ENCODE results near the gene SLC35B1.

The SLC35B1 gene

DNA sequence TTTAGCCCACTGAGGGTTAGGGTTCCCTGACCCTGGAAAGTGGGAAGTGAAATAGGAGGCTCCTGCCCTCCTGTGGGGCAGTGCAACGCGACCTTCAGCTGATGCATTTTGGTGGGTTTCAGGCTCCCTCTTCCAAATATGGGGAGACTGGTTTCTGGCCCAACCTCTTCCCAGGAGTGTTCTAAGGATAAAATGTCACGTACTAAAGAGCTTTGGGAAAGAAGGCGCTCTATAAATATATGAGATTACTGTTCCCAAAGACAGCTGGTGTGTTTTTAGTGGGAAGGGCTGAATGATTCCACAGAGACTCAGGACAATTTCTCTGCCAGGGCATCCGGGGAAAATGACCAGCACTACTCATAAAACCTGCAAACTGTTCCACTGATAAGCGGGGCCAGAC lies 9.8 kb downstream of the SLC35B1 start:
- H3K4me3 ChIP-seq (ENCODE audit: low read depth, low read length) = no peak overlapping the region
- TF ChIP-seq POLR2A (IDR thresholded peaks at IDR 0.05; ENCODE audit: extremely low read depth, insufficient read length) (no peak), MYC (IDR thresholded peaks at IDR 0.05; ENCODE audit: low read depth, low read length) (no peak), CTCF (IDR thresholded peaks at IDR 0.05; ENCODE audit: low read depth, low read length) (no peak), MAX (IDR thresholded peaks at IDR 0.05; ENCODE audit: low read depth, low read length) (no peak)
- no peak for DNase-seq (ENCODE audit: low read depth)

DNA sequence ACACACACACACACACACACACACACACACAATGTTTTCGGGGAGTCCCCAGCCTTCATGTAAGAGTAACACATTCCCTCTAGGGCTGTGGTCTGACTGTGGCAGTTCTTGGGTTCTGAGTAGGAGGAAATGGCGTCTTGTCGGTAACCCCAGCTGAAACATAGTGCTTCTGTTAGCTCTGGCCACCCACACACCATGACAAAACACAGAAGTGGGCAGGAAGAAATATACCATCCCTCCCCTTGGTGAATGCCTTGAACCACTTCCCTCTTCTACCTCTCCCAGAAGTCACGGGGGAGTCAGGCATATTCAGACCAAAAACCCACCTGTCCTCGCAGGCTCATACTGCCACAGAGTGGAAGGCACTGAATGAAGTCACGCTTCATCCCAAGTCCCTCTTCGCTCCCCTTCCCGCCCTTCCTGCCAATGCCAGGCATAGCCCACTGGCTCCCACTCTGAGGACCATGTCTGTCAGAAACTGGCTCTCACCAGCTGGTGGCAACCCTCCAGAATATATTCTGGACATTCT lies 11.5 kb downstream of the SLC35B1 start:
- peak; percentile 80 for DNase-seq (ENCODE audit: low read depth)

GRCh38 chr17:49695698-49696232 lies 12.0 kb downstream of the SLC35B1 start:
- no peak overlapping the region for H3K4me3 ChIP-seq (ENCODE audit: low read depth, low read length)
- TF ChIP-seq MAX (IDR thresholded peaks at IDR 0.05; ENCODE audit: low read depth, low read length) (no peak), POLR2A (IDR thresholded peaks at IDR 0.05; ENCODE audit: extremely low read depth, insufficient read length) (no peak), CTCF (IDR thresholded peaks at IDR 0.05; ENCODE audit: low read depth, low read length) (no peak), MYC (IDR thresholded peaks at IDR 0.05; ENCODE audit: low read depth, low read length) (no peak)
- DNase-seq (ENCODE audit: low read depth) = no peak

More for the DNA sequence above, 11.5 kb downstream of the SLC35B1 start:
- H3K4me3 ChIP-seq (ENCODE audit: low read depth, low read length) = no peak overlapping the region
- no peak for TF ChIP-seq POLR2A (IDR thresholded peaks at IDR 0.05; ENCODE audit: extremely low read depth, insufficient read length)
- TF ChIP-seq CTCF (IDR thresholded peaks at IDR 0.05; ENCODE audit: low read depth, low read length) = no peak
- no peak for TF ChIP-seq MYC (IDR thresholded peaks at IDR 0.05; ENCODE audit: low read depth, low read length)
- TF ChIP-seq MAX (IDR thresholded peaks at IDR 0.05; ENCODE audit: low read depth, low read length) = no peak

- H3K4me3 ChIP-seq (ENCODE audit: low read depth, low read length) = no peak overlapping the region
- DNase-seq (ENCODE audit: low read depth) = peak; percentile 71
- TF ChIP-seq MAX (IDR thresholded peaks at IDR 0.05; ENCODE audit: low read depth, low read length) = no peak
- peak; percentile 87 for TF ChIP-seq CTCF (IDR thresholded peaks at IDR 0.05; ENCODE audit: low read depth, low read length)
- no peak for TF ChIP-seq POLR2A (IDR thresholded peaks at IDR 0.05; ENCODE audit: extremely low read depth, insufficient read length)
- TF ChIP-seq MYC (IDR thresholded peaks at IDR 0.05; ENCODE audit: low read depth, low read length) = no peak; the same call in 1 of the 2 replicates
Observed at GRCh38 chr17:49694847-49695697, 12.7 kb downstream of the SLC35B1 start.

DNA sequence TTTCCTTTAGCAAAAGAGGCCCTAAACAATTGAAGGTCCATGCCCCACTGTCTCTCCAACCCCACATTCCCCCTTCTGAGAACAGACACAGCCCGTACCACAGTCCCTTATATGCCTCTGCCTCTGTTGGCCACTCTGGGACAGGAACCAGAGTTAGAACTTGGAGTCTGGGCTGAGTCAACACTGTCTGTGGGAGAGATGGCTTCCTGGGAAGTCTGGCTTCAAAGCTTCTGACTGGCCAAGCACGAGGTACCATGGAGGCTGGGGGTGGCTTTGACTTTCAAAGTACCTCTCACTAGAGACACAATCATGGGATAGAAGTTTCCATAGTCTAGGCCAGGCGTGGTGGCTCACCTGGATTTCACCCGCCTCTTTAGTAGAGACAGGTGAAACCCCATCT lies 15.0 kb downstream of the SLC35B1 start:
- no peak overlapping the region for H3K4me3 ChIP-seq (ENCODE audit: low read depth, low read length)
- no peak for DNase-seq (ENCODE audit: low read depth)
- TF ChIP-seq MYC (IDR thresholded peaks at IDR 0.05; ENCODE audit: low read depth, low read length) (no peak), MAX (IDR thresholded peaks at IDR 0.05; ENCODE audit: low read depth, low read length) (no peak)

GRCh38 chr17:49691677-49692191 lies 16.0 kb downstream of the SLC35B1 start:
- TF ChIP-seq CTCF (IDR thresholded peaks at IDR 0.05; ENCODE audit: low read depth, low read length) (no peak), POLR2A (IDR thresholded peaks at IDR 0.05; ENCODE audit: extremely low read depth, insufficient read length) (no peak), MAX (IDR thresholded peaks at IDR 0.05; ENCODE audit: low read depth, low read length) (no peak), MYC (IDR thresholded peaks at IDR 0.05; ENCODE audit: low read depth, low read length) (no peak)
- DNase-seq (ENCODE audit: low read depth) = no peak
- H3K4me3 ChIP-seq (ENCODE audit: low read depth, low read length) = no peak overlapping the region
